ENCODE measurements around the gene TTLL5.

DNA sequence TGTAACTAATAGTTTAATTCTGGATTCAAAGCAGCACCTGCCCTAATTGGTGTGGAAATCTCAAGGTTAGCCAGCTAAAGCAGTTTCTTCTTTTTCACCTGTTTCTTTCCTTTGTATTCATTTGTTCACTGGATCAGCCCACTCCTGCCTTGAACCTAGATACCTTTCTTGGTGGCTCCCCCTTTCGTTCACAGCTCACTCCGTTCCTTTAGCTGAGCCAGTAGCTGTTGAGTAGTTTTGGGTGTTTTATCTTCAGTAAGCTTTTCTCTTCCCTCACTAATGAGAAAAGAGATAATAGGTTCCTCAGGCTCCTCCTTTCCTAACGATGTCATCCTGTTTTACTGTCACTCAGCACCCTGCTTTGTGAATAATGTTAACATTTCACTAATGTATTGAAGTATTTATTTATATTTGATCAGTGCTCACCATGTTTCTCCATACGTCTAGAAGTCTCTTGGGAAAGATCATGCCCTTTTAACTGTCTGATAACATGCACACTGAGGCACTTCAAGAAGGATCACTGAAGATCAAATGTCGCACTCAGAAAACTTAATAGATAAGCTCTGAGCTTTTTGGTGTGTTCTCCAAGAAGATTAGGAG lies 199.6 kb downstream of the TTLL5 start:
- no peak for TF ChIP-seq POLR2A (IDR thresholded peaks at IDR 0.05)
- TF ChIP-seq, protein P1, sequence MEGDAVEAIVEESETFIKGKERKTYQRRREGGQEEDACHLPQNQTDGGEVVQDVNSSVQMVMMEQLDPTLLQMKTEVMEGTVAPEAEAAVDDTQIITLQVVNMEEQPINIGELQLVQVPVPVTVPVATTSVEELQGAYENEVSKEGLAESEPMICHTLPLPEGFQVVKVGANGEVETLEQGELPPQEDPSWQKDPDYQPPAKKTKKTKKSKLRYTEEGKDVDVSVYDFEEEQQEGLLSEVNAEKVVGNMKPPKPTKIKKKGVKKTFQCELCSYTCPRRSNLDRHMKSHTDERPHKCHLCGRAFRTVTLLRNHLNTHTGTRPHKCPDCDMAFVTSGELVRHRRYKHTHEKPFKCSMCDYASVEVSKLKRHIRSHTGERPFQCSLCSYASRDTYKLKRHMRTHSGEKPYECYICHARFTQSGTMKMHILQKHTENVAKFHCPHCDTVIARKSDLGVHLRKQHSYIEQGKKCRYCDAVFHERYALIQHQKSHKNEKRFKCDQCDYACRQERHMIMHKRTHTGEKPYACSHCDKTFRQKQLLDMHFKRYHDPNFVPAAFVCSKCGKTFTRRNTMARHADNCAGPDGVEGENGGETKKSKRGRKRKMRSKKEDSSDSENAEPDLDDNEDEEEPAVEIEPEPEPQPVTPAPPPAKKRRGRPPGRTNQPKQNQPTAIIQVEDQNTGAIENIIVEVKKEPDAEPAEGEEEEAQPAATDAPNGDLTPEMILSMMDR (IDR thresholded peaks at IDR 0.05): no peak
